Right lobe of liver (tissue), 6 donors: ENCODE data around the gene ACTG1. TPM values are rescaled to one million over a fixed set of nuclear protein-coding genes. Genes with fewer than 3 reads are reported as not detected.
A peak's percentile ranks its signal among the peaks of the same experiment; 100 is the strongest.

Source experiments
- ATAC-seq, 4 donors: fragments of 200-7000 bp; cut with Tn5 transposase; one replicate each; pipeline ENCODE4 v1.9.1; 2020; ENCODE audit warnings: mild to moderate bottlenecking in 4 of 4, moderate library complexity in 4 of 4
- DNase-seq, 3 donors: peaks; one replicate each; pipeline ENCODE4 v3.0.0-alpha.2; 2020
- H3K27ac ChIP-seq, 3 donors: fragments of 200-600 bp; one replicate each; pipeline ENCODE4 v1.8.0; 2022
- H3K27me3 ChIP-seq, 2 donors: fragments of 200-600 bp; one replicate each; pipeline ENCODE4 v1.8.0; 2022
- H3K36me3 ChIP-seq, 4 donors: fragments of 200-600 bp; sonication (generic) in 1 of 4; one replicate each; pipeline versions ENCODE4 v1.5.1 to v1.8.0; 2017 to 2022; ENCODE audit warnings: control low read depth in 1 of 4
- H3K4me1 ChIP-seq, 4 donors: fragments of 200-600 bp; sonication (generic) in 1 of 4; one replicate each; pipeline versions ENCODE4 v1.5.1 to v1.8.0; 2017 to 2022; ENCODE audit warnings: control low read depth in 1 of 4
- H3K4me3 ChIP-seq, 3 donors: fragments of 200-600 bp; one replicate each; pipeline ENCODE4 v1.8.0; 2022
- H3K9me3 ChIP-seq, 4 donors: fragments of 200-600 bp; sonication (generic) in 1 of 4; one replicate each; pipeline versions ENCODE4 v1.5.1 to v1.8.0; 2017 to 2022; ENCODE audit warnings: control low read depth in 1 of 4
- POLR2A ChIP-seq: fragments of 450-650 bp; IDR thresholded peaks from one replicate; pipeline ENCODE4 v1.6.1; 2017; ENCODE audit warnings: antibody characterized with exemption, mild to moderate bottlenecking
- WGBS: methylation state at CpG from one replicate; pipeline ENCODE4 v1.1.6; 2018; ENCODE audit warnings: low coverage, low lambda C conversion rate; ENCODE audit not compliant: insufficient coverage; ENCODE audit errors: missing lambda C conversion rate; 5-methylcytosine and 5-hydroxymethylcytosine counted together
- intact Hi-C, 2 donors: fragments of 100-400 bp; cut with DNase I; formaldehyde crosslinking; loops; one replicate each; pipeline versions ENCODE4 v1.11.2 to v1.14.1; 2022
- total RNA-seq, 6 experiments: library from RNA; depleted of rRNA in 2 of 6; stranded (reverse); fragments of >200 nt in 2 of 6; fragmentation: NEBNext Ultra II Directional in 3 of 6; extraction: Animal tissue kit (Norgen Biotek cat#: 25700) in 3 of 6; gene quantifications; one replicate each; pipeline versions ENCODE4 v1.1.0 to v1.2.4, GENCODE V29; 2016 to 2023
- TF ChIP-seq, protein P1 (sequence below), 4 donors: fragments of 200-600 bp in 3 of 4; fragments of 450-650 bp in 1 of 4; IDR thresholded peaks; one replicate each; pipeline versions ENCODE4 v1.5.1 to v1.8.0; 2016 to 2022; ENCODE audit warnings: antibody characterized with exemption in 4 of 4, mild to moderate bottlenecking in 2 of 4
- donor health status: DM: no; HTN: yes; CAD: no.
- donor health status: DM: no; HTN: no; CAD: no.
- donor health status: DM: no; HTN: no; CAD: no.
- donor health status: DM: no; HTN: yes; CAD: no.
- donor health status: DM: no; HTN: yes; CAD: no.

The ACTG1 gene
- total RNA-seq, 6 experiments from 2014 or later = 218 to 2,508 (median 1,326) TPM

DNA sequence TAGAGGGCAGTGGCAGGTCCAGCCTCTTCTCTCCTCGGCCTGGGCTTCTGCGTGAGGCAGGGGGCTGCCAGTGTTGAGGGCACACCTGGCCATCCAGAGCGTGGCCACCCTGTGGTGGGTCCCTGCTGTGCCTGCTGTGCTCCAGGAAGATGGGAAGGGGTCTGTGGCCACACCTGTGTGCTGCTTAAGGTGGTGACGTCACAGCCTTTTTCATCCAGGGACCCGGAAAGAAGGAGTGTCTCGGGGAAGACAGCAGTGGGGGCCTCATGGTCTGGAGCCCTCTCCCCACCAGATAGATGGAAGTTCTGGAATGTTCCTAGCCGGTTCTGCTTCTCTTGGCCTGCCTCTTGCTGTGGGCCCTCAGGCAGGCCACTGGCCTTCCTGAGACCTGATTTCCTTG, 36.5 kb downstream of the ACTG1 start:
- no peak for TF ChIP-seq POLR2A
- TF ChIP-seq, protein P1, sequence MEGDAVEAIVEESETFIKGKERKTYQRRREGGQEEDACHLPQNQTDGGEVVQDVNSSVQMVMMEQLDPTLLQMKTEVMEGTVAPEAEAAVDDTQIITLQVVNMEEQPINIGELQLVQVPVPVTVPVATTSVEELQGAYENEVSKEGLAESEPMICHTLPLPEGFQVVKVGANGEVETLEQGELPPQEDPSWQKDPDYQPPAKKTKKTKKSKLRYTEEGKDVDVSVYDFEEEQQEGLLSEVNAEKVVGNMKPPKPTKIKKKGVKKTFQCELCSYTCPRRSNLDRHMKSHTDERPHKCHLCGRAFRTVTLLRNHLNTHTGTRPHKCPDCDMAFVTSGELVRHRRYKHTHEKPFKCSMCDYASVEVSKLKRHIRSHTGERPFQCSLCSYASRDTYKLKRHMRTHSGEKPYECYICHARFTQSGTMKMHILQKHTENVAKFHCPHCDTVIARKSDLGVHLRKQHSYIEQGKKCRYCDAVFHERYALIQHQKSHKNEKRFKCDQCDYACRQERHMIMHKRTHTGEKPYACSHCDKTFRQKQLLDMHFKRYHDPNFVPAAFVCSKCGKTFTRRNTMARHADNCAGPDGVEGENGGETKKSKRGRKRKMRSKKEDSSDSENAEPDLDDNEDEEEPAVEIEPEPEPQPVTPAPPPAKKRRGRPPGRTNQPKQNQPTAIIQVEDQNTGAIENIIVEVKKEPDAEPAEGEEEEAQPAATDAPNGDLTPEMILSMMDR (IDR thresholded peaks at IDR 0.05) = no peak
- DNase-seq = no peak

DNA sequence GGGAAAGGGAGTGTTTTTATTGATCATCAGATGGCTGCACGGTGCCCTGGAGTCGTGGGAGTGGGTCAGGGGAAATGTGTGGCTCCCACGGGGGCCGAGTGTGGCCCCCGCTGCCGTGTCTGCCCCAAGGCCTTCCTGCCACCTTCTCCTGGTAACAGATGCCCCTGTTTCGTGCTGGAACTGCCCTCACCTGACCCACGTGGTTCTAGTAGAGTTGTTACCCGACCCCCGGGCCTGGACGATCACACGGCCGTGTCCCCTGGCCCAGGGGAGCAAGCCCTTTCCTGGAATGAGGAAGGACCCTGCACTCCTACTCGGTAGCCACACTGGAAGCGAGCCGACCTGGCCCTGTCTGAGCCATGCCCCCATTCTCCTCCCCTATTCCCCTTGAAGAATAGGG, 37.6 kb downstream of the ACTG1 start:
- Histone ChIP-seq H3K9me3 (no peaks in the 10 kb centered on the region), H3K27me3 (no peaks in the 10 kb centered on the region), H3K27ac (no peak overlapping the region), H3K4me1 (no peaks in the 10 kb centered on the region), H3K4me3 (no peak overlapping the region), H3K36me3 (no peaks in the 10 kb centered on the region)
- WGBS = 82% methylated on average over 3 of the region's 16 CpGs
- intact Hi-C loops = loop anchor here in 1 of 2 donors (10.0 kb wide), 2 partner anchors 70 to 220 kb away; no protein-coding TSS in a partner anchor
- DNase-seq = no peak
- TF ChIP-seq, protein P1 (IDR thresholded peaks at IDR 0.05) = no peak
- TF ChIP-seq POLR2A = no peak
- ATAC-seq = no peak

More for the DNA sequence above, 36.5 kb downstream of the ACTG1 start:
- no peaks in the 10 kb centered on the region for H3K36me3 ChIP-seq
- no peaks in the 10 kb centered on the region for H3K9me3 ChIP-seq
- no peak for ATAC-seq
- no peak overlapping the region for H3K4me3 ChIP-seq
- WGBS = 100% methylated on average over 1 of the region's 7 CpGs
- intact Hi-C loops = loop anchor here in 1 of 2 donors (10.0 kb wide), 2 partner anchors 71 to 221 kb away; no protein-coding TSS in a partner anchor
- H3K4me1 ChIP-seq = no peaks in the 10 kb centered on the region
- no peaks in the 10 kb centered on the region for H3K27me3 ChIP-seq
- no peak overlapping the region for H3K27ac ChIP-seq

DNA sequence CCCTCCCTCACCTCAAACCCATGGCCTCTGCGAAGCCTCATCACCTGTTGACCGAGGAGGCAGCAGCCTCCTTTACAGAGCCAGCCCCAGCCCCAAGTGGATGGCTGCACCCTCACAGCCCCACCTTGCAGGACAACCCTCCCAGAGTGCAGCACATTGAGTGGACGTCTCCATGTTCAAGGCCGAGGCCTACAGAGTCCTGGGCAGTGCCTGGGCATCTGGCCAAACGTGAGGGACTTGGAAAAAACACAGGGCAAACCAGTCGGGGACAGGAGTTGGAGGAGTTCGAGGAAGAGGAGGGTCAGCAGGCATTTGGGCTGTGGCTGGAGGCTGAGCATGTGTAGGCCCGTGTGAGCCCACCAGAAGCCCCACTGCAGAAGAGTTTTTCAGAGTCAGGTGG, 39.6 kb downstream of the ACTG1 start:
- DNase-seq (no peak), ATAC-seq (no peak)
- H3K36me3 ChIP-seq = no peaks in the 10 kb centered on the region
- H3K9me3 ChIP-seq = no peaks in the 10 kb centered on the region
- no peak for TF ChIP-seq POLR2A
- TF ChIP-seq, protein P1 (IDR thresholded peaks at IDR 0.05) = no peak
- H3K4me3 ChIP-seq = no peak overlapping the region
- no peaks in the 10 kb centered on the region for H3K27me3 ChIP-seq
- H3K4me1 ChIP-seq = no peaks in the 10 kb centered on the region
- intact Hi-C loops = loop anchor here in 1 of 2 donors (10.0 kb wide), 2 partner anchors 68 to 218 kb away; no protein-coding TSS in a partner anchor
- no peak overlapping the region for H3K27ac ChIP-seq
- 67% methylated on average over 4 of the region's 8 CpGs for WGBS

DNA sequence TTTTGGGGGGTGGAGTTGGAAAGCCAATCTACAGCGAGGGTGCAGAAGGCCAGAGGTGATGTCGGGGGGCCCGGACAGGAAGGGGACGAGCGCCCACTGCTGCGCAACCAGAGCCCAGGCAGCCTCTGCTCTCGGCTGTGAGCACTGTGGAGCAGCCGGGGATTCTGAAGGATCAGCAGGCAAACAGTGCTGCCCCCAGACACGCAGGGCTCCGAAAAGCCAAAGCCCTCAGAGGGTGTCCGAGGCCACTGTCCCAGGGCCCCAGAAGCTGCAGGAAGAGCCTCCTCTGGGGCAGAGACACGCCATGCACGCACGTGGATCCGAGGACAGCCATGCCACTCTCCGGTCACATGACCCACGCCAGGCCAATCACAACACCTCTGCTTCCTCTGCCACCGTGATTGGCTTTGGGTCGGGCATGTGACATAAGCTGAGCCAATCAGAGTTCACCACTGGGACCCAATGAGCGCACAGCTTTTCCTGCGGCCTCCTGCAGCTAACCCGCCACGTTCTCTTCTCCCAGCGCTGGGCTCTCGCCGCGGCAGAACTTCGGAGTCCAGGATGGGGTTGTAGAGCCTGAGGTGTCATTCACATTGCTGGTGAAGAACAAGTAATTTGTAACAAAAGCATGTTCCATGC, 40.7 kb downstream of the ACTG1 start:
- Histone ChIP-seq H3K27me3 (no peaks in the 10 kb centered on the region), H3K4me3 (no peak overlapping the region), H3K4me1 (no peaks in the 10 kb centered on the region), H3K27ac (no peak overlapping the region), H3K36me3 (no peaks in the 10 kb centered on the region), H3K9me3 (no peaks in the 10 kb centered on the region)
- 91% methylated on average over 10 of the region's 28 CpGs for WGBS
- intact Hi-C loops = loop anchor here in 1 of 2 donors (10.0 kb wide), 2 partner anchors 67 to 217 kb away; no protein-coding TSS in a partner anchor
- TF ChIP-seq, protein P1 (IDR thresholded peaks at IDR 0.05) = no peak
- TF ChIP-seq POLR2A = no peak
- DNase-seq (no peak), ATAC-seq (peak in 2 of 4 donors; percentile 13 to 27)
